Neural crest cell (in vitro differentiated cells): ENCODE measurements around the gene TM4SF5. TPM values are rescaled to one million over a fixed set of nuclear protein-coding genes. Genes with fewer than 3 reads are reported as not detected.

Experiments used
- DNase-seq: peaks from one replicate; pipeline ENCODE4 v3.0.0; 2021; ENCODE audit warnings: low read depth, mixed read lengths, low spot score
- H3K27ac Mint-ChIP-seq: one replicate; pipeline ENCODE4 v1.8.0; 2021; ENCODE audit warnings: mild to moderate bottlenecking, mixed read lengths; ENCODE audit not compliant: unreplicated experiment
- H3K27me3 Mint-ChIP-seq: 2 replicates; pipeline ENCODE4 v1.8.0; 2021; ENCODE audit warnings: low read depth, mild to moderate bottlenecking, mixed read lengths
- H3K36me3 Mint-ChIP-seq: 2 replicates; pipeline ENCODE4 v1.8.0; 2021; ENCODE audit warnings: low read depth, mild to moderate bottlenecking, mixed read lengths
- H3K4me1 Mint-ChIP-seq: 2 replicates; pipeline ENCODE4 v1.8.0; 2021; ENCODE audit warnings: mixed read lengths
- H3K4me3 Mint-ChIP-seq: one replicate; pipeline ENCODE4 v1.8.0; 2021; ENCODE audit warnings: mild to moderate bottlenecking, mixed read lengths
- H3K9me3 Mint-ChIP-seq: 2 replicates; pipeline ENCODE4 v1.8.0; 2021; ENCODE audit warnings: mixed read lengths
- total RNA-seq: library from RNA; stranded (reverse); gene quantifications from 2 replicates; pipeline ENCODE4 v1.2.1, GENCODE V29; 2021
- TF ChIP-seq, protein P1 (sequence below): fragments of 200-600 bp; sonication (generic); conservative IDR thresholded peaks from 2 replicates; pipeline ENCODE4 v1.5.0; 2021; ENCODE audit warnings: antibody characterized with exemption, mild to moderate bottlenecking

The TM4SF5 gene
- total RNA-seq, 1 donor from 2014 or later = not detected

GRCh38 chr17:4806456-4806776 is 34.7 kb downstream of the TM4SF5 start:
- no peak for DNase-seq
- Mint-ChIP-seq H3K27ac (no peak overlapping the region), H3K27me3 (no peaks in the 10 kb centered on the region), H3K4me1 (peaks cover 34% of the 10 kb centered on the region), H3K9me3 (no peaks in the 10 kb centered on the region), H3K4me3 (peak overlapping the region; percentile 90), H3K36me3 (peaks cover 9% of the 10 kb centered on the region)
- TF ChIP-seq, protein P1, sequence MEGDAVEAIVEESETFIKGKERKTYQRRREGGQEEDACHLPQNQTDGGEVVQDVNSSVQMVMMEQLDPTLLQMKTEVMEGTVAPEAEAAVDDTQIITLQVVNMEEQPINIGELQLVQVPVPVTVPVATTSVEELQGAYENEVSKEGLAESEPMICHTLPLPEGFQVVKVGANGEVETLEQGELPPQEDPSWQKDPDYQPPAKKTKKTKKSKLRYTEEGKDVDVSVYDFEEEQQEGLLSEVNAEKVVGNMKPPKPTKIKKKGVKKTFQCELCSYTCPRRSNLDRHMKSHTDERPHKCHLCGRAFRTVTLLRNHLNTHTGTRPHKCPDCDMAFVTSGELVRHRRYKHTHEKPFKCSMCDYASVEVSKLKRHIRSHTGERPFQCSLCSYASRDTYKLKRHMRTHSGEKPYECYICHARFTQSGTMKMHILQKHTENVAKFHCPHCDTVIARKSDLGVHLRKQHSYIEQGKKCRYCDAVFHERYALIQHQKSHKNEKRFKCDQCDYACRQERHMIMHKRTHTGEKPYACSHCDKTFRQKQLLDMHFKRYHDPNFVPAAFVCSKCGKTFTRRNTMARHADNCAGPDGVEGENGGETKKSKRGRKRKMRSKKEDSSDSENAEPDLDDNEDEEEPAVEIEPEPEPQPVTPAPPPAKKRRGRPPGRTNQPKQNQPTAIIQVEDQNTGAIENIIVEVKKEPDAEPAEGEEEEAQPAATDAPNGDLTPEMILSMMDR = no peak

GRCh38 chr17:4806777-4807604 is 35.3 kb downstream of the TM4SF5 start, which contains the start of gene PLD2:
Gene PLD2 (plus strand): TSS chr17:4807152. CDS start chr17:4807773, 621 bp downstream.
- TF ChIP-seq, protein P1 = no peak
- peak; percentile 74 for DNase-seq
- Mint-ChIP-seq H3K27me3 (no peaks in the 10 kb centered on the region), H3K4me3 (peak within 1 kb of the TSS; percentile 90), H3K36me3 (peaks cover 9% of the 10 kb centered on the region), H3K4me1 (peaks cover 34% of the 10 kb centered on the region), H3K9me3 (no peaks in the 10 kb centered on the region), H3K27ac (peak within 1 kb of the TSS; percentile 50)

GRCh38 chr17:4807605-4808377 is 36.1 kb downstream of the TM4SF5 start:
- no peak for DNase-seq
- peak overlapping the region; percentile 90 for H3K4me3 Mint-ChIP-seq
- peaks cover 9% of the 10 kb centered on the region for H3K36me3 Mint-ChIP-seq
- H3K9me3 Mint-ChIP-seq = no peaks in the 10 kb centered on the region
- H3K27ac Mint-ChIP-seq = peak overlapping the region; percentile 50
- TF ChIP-seq, protein P1 = no peak
- H3K4me1 Mint-ChIP-seq = peaks cover 34% of the 10 kb centered on the region
- H3K27me3 Mint-ChIP-seq = no peaks in the 10 kb centered on the region

- no peaks in the 10 kb centered on the region for H3K9me3 Mint-ChIP-seq
Observed at GRCh38 chr17:4808378-4808767, 36.7 kb downstream of the TM4SF5 start.

DNA sequence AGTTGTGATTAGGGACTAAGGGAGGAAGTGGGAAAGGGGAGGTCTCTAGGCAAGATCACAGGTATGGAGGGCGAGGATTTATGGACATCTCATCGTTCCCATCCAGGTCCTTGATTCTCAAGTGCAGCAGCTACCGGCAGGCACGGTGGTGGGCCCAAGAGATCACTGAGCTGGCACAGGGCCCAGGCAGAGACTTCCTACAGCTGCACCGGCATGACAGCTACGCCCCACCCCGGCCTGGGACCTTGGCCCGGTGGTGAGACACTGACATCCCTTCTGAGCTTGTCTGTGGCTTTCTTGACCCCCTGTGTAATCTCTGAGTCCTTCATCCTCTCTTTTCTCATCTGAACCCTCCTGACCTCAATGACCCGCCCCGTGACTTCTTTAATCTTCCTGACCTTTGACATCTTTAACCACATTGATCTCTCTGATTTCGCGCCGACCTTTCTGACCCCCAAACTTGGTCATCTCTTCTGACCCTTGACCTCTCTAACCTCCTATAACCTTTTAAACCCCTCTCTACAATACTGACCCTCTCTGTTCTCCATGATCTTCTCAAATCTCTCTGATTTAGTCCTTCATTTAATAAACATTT is 39.1 kb downstream of the TM4SF5 start:
- TF ChIP-seq, protein P1 = no peak
- no peak for DNase-seq
- Mint-ChIP-seq H3K4me1 (peaks cover 30% of the 10 kb centered on the region), H3K27ac (no peak overlapping the region), H3K36me3 (peaks cover 14% of the 10 kb centered on the region), H3K4me3 (peak overlapping the region; percentile 80), H3K27me3 (no peaks in the 10 kb centered on the region), H3K9me3 (no peaks in the 10 kb centered on the region)

More at GRCh38 chr17:4808378-4808767, 36.7 kb downstream of the TM4SF5 start:
- DNase-seq = no peak
- peaks cover 9% of the 10 kb centered on the region for H3K36me3 Mint-ChIP-seq
- peak overlapping the region; percentile 90 for H3K4me3 Mint-ChIP-seq
- H3K27ac Mint-ChIP-seq = no peak overlapping the region
- no peaks in the 10 kb centered on the region for H3K27me3 Mint-ChIP-seq
- peaks cover 34% of the 10 kb centered on the region for H3K4me1 Mint-ChIP-seq
- TF ChIP-seq, protein P1 = no peak
